GM13977 (cell line): ENCODE data around the gene TSC22D3.

Experiments used
- DNase-seq: peaks from one replicate; pipeline ENCODE4 v3.0.0; 2012; ENCODE audit warnings: low spot score
- CTCF ChIP-seq: IDR thresholded peaks from 2 replicates; pipeline ENCODE4 v1.5.1; 2012; ENCODE audit warnings: mild to moderate bottlenecking, control low read depth; ENCODE audit not compliant: insufficient read depth; ENCODE audit errors: extremely low read depth, missing control alignments
- in situ Hi-C: fragments of 300-500 bp; cut with MboI; formaldehyde crosslinking; loops from one replicate; pipeline ENCODE4 v1.12.0; 2022; ENCODE audit warnings: low sequenced_read_pairs, low pct_unique_long_range_greater_than_20kb, mixed read lengths, inconsistent platforms; ENCODE audit not compliant: unreplicated experiment

Gene TSC22D3

GRCh38 chrX:107684956-107685385, 90.6 kb downstream of the TSC22D3 start:
- in situ Hi-C loops: no loop called here
- TF ChIP-seq CTCF: no peak
- DNase-seq: no peak

- in situ Hi-C loops: no loop called here
Observed at GRCh38 chrX:107683931-107684330, 91.7 kb downstream of the TSC22D3 start.

GRCh38 chrX:107683124-107683895, 92.3 kb downstream of the TSC22D3 start:
- no peak for TF ChIP-seq CTCF
- in situ Hi-C loops: no loop called here
- no peak for DNase-seq

More at GRCh38 chrX:107683931-107684330, 91.7 kb downstream of the TSC22D3 start:
- no peak for TF ChIP-seq CTCF
- no peak for DNase-seq

- no peak for TF ChIP-seq CTCF
- DNase-seq: no peak
- in situ Hi-C loops: no loop called here
Observed at GRCh38 chrX:107682256-107682655, 93.3 kb downstream of the TSC22D3 start.

GRCh38 chrX:107678957-107679740, 96.4 kb downstream of the TSC22D3 start:
- DNase-seq: no peak
- in situ Hi-C loops: no loop called here
- TF ChIP-seq CTCF: no peak

GRCh38 chrX:107677909-107678308, 97.7 kb downstream of the TSC22D3 start:
- no peak for DNase-seq
- TF ChIP-seq CTCF: no peak
- in situ Hi-C loops: no loop called here
